Stimulated activated CD4-positive, alpha-beta T cell treated with anti-CD3 and anti-CD28 coated beads, Interleukin-2, amount 100 ng/mL, for 48 hours (primary cell): Measurements from ENCODE around the gene PDE9A.
A peak's percentile ranks its signal among the peaks of the same experiment; 100 is the strongest.
"Not testable (repeated sequence)": the region's sequence is repeated elsewhere in the genome, so short reads cannot be mapped to it uniquely, and the experiment has no call there.

Experiments used
- DNase-seq, 2 donors: peaks; one replicate each; pipeline ENCODE4 v3.0.0-alpha.2; 2020

PDE9A gene

GRCh38 chr21:42720484-42720883, 67.1 kb downstream of the PDE9A start:
- DNase-seq = not testable (repeated sequence)

- no peak for DNase-seq
Measured at GRCh38 chr21:42721341-42721824, 68.0 kb downstream of the PDE9A start.

- no peak for DNase-seq
Measured at GRCh38 chr21:42722153-42722552, 68.7 kb downstream of the PDE9A start.

GRCh38 chr21:42722808-42723473, 69.5 kb downstream of the PDE9A start:
- no peak for DNase-seq

- DNase-seq = no peak
Measured at GRCh38 chr21:42724226-42724920, 71.0 kb downstream of the PDE9A start.

GRCh38 chr21:42725416-42725930, 72.1 kb downstream of the PDE9A start:
- no peak for DNase-seq

GRCh38 chr21:42731264-42732032, 78.0 kb downstream of the PDE9A start:
- no peak for DNase-seq

- DNase-seq = no peak
Measured at GRCh38 chr21:42732033-42732410, 78.6 kb downstream of the PDE9A start.

GRCh38 chr21:42733037-42733627, 79.7 kb downstream of the PDE9A start:
- DNase-seq = no peak

- DNase-seq = no peak
Measured at GRCh38 chr21:42733874-42734273, 80.5 kb downstream of the PDE9A start.

GRCh38 chr21:42734323-42734971, 81.0 kb downstream of the PDE9A start:
- DNase-seq = no peak

GRCh38 chr21:42735061-42735460, 81.6 kb downstream of the PDE9A start:
- DNase-seq = no peak

- DNase-seq = no peak
Measured at GRCh38 chr21:42735944-42736343, 82.5 kb downstream of the PDE9A start.

GRCh38 chr21:42736646-42737350, 83.4 kb downstream of the PDE9A start:
- no peak for DNase-seq

GRCh38 chr21:42737951-42738590, 84.7 kb downstream of the PDE9A start:
- peak; percentile 16 to 20 for DNase-seq

- DNase-seq = no peak
Measured at GRCh38 chr21:42739061-42739931, 85.9 kb downstream of the PDE9A start.

- no peak for DNase-seq
Measured at GRCh38 chr21:42740405-42740909, 87.0 kb downstream of the PDE9A start.

- no peak for DNase-seq
Measured at GRCh38 chr21:42741066-42741465, 87.6 kb downstream of the PDE9A start.

GRCh38 chr21:42744520-42745445, 91.4 kb downstream of the PDE9A start:
- DNase-seq = no peak
